ENCODE results near the gene TIAL1. TPM values are rescaled to one million over a fixed set of nuclear protein-coding genes. Genes with fewer than 3 reads are reported as not detected.
"Not testable (repeated sequence)": the region's sequence is repeated elsewhere in the genome, so short reads cannot be mapped to it uniquely, and the experiment has no call there.

The TIAL1 gene
- total and polyA plus RNA-seq, 10 of the 15 experiments (the other 5 are each of a cell fraction or from before 2014, with no cell fraction given) = 26.0 to 159 (median 62.8) TPM

GRCh38 chr10:119528663-119529237 is 68.0 kb downstream of the TIAL1 start:
- H2AFZ ChIP-seq (ENCODE audit: control insufficient read depth, low read depth, low read length); FAIRE-seq; H3K27me3 ChIP-seq (replicated peaks in 1 of 2; ENCODE audit: control insufficient read depth in 2 of 2, insufficient read depth in 2 of 2, low read length in 1 of 2); DNase-seq (ENCODE audit: low read depth, low spot score); H3K9ac ChIP-seq (ENCODE audit: control insufficient read depth, insufficient read depth, low read length); H3K27ac ChIP-seq (ENCODE audit: control insufficient read depth, insufficient read depth); BruUV-seq (replicated peaks); ATAC-seq; intact Hi-C loops (cut with micrococcal nuclease; ENCODE audit: unreplicated experiment); H3K9me3 ChIP-seq (replicated peaks; ENCODE audit: control insufficient read depth, insufficient read depth, low read length); H3K4me3 ChIP-seq; H3K4me2 ChIP-seq (ENCODE audit: control insufficient read depth, insufficient read depth); H4K20me1 ChIP-seq (ENCODE audit: control insufficient read depth, insufficient read depth); in situ Hi-C loops (cut with MboI); H3K4me1 ChIP-seq (ENCODE audit: control insufficient read depth, insufficient read depth, low read length): not testable (repeated sequence)
- H3K36me3 ChIP-seq (ENCODE audit: control insufficient read depth in 2 of 2, insufficient read depth in 2 of 2, low read length in 1 of 2) = peaks cover 14 to 16% of the 10 kb centered on the region in 2 experiments; a peak in 3 of 4 replicates
- ChIA-PET RAD21 (ENCODE audit: unreplicated experiment) (interaction anchor here (0.7 to 0.8 kb wide), 2 partner anchors 10 to 122 kb away, joined by 3 to 5 read pairs; no protein-coding TSS in a partner anchor), CTCF (interaction anchor here (0.6 to 4.3 kb wide), 4 partner anchors 12 to 285 kb away, joined by 3 to 20 read pairs (median 6); partner anchors contain the start of gene RGS10), SMC1A (ENCODE audit: uncharacterized antibody, unreplicated experiment) (interaction anchor here (2.0 to 4.3 kb wide), 3 partner anchors 11 to 38 kb away, joined by 7 to 24 read pairs (median 8); no protein-coding TSS in a partner anchor), POLR2A (interaction anchor here (0.6 to 1.0 kb wide), 2 partner anchors 11 to 48 kb away, joined by 3 read pairs; no protein-coding TSS in a partner anchor)
- WGBS (ENCODE audit: insufficient coverage, insufficient replicate concordance, low lambda C conversion rate, missing lambda C conversion rate) = 87% methylated on average over 8 of the region's 8 CpGs
- H3K79me2 ChIP-seq (ENCODE audit: control insufficient read depth, insufficient read depth, low read length) = peaks cover 35% of the 10 kb centered on the region

- Histone ChIP-seq H2AFZ (ENCODE audit: control insufficient read depth, low read depth, low read length) (no peak overlapping the region), H3K27ac (ENCODE audit: control insufficient read depth, insufficient read depth) (no peak overlapping the region; the same call in 1 of the 2 replicates), H4K20me1 (ENCODE audit: control insufficient read depth, insufficient read depth) (no peaks in the 10 kb centered on the region), H3K79me2 (ENCODE audit: control insufficient read depth, insufficient read depth, low read length) (peaks cover 30% of the 10 kb centered on the region), H3K9me3 (replicated peaks; ENCODE audit: control insufficient read depth, insufficient read depth, low read length) (no peaks in the 10 kb centered on the region), H3K4me2 (ENCODE audit: control insufficient read depth, insufficient read depth) (no peak overlapping the region), H3K36me3 (ENCODE audit: control insufficient read depth in 2 of 2, insufficient read depth in 2 of 2, low read length in 1 of 2) (peaks cover 17 to 23% of the 10 kb centered on the region in 2 experiments; a peak in 3 of 4 replicates), H3K9ac (ENCODE audit: control insufficient read depth, insufficient read depth, low read length) (no peak overlapping the region), H3K4me3 (no peak overlapping the region), H3K27me3 (replicated peaks in 1 of 2; ENCODE audit: control insufficient read depth in 2 of 2, insufficient read depth in 2 of 2, low read length in 1 of 2) (no peaks in the 10 kb centered on the region), H3K4me1 (ENCODE audit: control insufficient read depth, insufficient read depth, low read length) (no peaks in the 10 kb centered on the region; the same call in 1 of the 2 replicates)
- 67% methylated on average over 18 of the region's 18 CpGs for WGBS (ENCODE audit: insufficient coverage, insufficient replicate concordance, low lambda C conversion rate, missing lambda C conversion rate)
- BruUV-seq (replicated peaks) = no TSS peak
- DNase-seq (ENCODE audit: low read depth, low spot score) (no peak), ATAC-seq (peak; percentile 65), FAIRE-seq (no peak)
- no peak for TF ChIP-seq BCL3 (IDR thresholded peaks at IDR 0.05; ENCODE audit: borderline replicate concordance, insufficient read depth, low read depth, low read length, poor library complexity, severe bottlenecking)
- TF ChIP-seq CTCF (IDR thresholded peaks at IDR 0.05 in 2 of 3, conservative IDR thresholded peaks at IDR 0.05 in 1 of 3; ENCODE audit: control insufficient read depth in 2 of 3, extremely low read depth in 1 of 3, insufficient read depth in 1 of 3, low read depth in 3 of 3, low read length in 3 of 3) = peak in 1 of 3 experiments; percentile 24; a peak in 2 of 6 replicates
- ChIA-PET SMC1A (ENCODE audit: uncharacterized antibody, unreplicated experiment) (interaction anchor here (1.0 to 1.9 kb wide), 2 partner anchors 11 to 14 kb away, joined by 3 to 12 read pairs; no protein-coding TSS in a partner anchor), RAD21 (ENCODE audit: unreplicated experiment) (interaction anchor here (0.9 to 1.3 kb wide), 3 partner anchors 8 to 13 kb away, joined by 3 to 4 read pairs (median 3); no protein-coding TSS in a partner anchor), CTCF (interaction anchor here (0.5 to 2.0 kb wide), 6 partner anchors 8 to 111 kb away, joined by 3 to 8 read pairs (median 4); partner anchors contain the start of gene RGS10), POLR2A (interaction anchor here (1.0 to 1.6 kb wide), 2 partner anchors 9 to 11 kb away, joined by 4 to 5 read pairs; no protein-coding TSS in a partner anchor)
- intact Hi-C loops (cut with micrococcal nuclease; ENCODE audit: unreplicated experiment) = no loop called here
- in situ Hi-C loops (cut with MboI) = no loop called here
These were observed 69.9 kb downstream of the TIAL1 start for GRCh38 chr10:119526621-119527592.
